HG03432 (cell line): ENCODE data around the gene CHD2.
"Not testable (repeated sequence)": the region's sequence is repeated elsewhere in the genome, so short reads cannot be mapped to it uniquely, and the experiment has no call there.

ENCODE experiments used
- ATAC-seq: cut with Tn5 transposase; IDR thresholded peaks from one replicate; pipeline ENCODE4 v1.9.1; 2021; ENCODE audit warnings: mild to moderate bottlenecking, moderate library complexity; ENCODE audit not compliant: unreplicated experiment

The CHD2 gene

DNA sequence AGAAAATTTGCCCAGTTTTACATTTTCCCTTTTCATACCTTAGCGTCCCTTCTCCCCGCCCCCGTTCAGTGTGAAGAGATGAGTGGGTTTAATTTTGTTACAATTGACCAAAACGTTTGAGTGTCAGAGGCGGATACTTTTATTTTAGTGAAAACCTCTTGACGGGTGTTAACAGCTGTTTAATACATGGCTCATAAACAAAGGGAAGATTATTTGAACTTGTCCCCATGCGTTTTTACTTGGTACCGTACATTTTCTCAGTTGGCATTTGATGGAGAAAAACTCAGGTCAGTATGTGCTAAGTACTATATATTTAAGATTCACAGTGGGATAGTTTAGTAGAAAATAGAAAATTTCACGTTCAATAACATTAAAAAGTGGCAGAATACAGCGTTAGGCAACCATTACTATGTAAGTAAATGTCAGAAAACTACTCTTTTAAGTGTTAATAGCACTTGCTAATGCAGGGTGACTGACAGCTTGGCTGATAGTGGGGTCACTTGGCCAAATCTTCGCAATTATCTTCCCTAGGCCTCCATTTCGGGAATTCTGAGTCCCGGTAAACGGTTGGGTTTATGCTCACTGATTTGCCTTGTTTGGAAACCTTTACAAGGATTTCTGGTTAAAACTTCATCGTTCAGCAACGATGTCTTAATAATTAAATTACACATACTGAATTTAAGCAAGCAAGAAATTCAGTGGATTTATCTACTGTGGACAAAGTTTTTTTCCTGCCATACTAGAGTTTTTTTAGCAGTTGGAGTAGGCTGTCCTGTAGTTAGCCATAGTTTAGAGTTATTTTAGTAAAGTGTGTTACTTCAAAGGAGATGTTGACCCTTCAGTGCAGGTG lies 4.8 kb downstream of the CHD2 start:
- ATAC-seq, result no peak

DNA sequence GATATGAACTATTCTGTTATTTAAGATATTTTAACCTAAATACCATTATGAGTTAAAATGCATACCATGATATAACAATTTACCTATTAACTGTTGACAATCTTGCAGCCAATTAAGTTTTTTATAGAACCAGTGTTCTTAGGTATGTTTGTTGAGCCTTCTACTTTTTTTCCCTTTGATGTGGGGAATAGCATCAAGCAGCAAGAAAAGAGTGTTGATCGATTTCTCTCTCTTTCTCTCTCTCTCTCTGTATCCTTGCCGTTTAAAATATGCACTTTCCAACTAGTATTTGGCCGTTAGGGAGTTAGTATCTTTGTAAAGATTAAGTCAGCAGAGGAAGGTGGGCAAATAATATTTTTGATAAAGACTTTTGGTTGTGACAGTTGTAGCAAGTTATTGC lies 5.9 kb downstream of the CHD2 start:
- no peak for ATAC-seq

- peak; percentile 34 for ATAC-seq
These were observed 6.5 kb downstream of the CHD2 start for GRCh38 chr15:92906563-92907081.

DNA sequence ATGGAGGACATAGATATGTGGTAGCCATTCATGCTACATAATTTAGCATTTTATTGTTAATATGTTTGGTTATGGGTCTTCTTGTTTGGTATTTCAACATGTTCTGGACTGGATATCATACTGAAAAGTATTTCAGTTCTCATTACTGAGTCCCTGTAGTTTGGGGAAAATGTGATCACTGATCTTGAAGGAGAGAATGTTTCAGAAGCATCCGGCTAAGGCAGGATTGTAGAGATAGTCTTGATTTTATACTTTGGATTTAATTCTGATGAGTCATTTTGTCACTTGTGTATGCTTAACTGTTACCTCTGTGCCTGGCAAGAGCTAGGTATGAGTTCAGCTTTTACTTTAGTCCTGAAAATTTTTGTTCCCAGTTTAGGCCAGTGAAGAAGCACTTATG lies 7.1 kb downstream of the CHD2 start:
- no peak for ATAC-seq

GRCh38 chr15:92907896-92908712 lies 8.0 kb downstream of the CHD2 start:
- ATAC-seq, result no peak

- no peak for ATAC-seq
These were observed 8.6 kb downstream of the CHD2 start for GRCh38 chr15:92908713-92909057.

DNA sequence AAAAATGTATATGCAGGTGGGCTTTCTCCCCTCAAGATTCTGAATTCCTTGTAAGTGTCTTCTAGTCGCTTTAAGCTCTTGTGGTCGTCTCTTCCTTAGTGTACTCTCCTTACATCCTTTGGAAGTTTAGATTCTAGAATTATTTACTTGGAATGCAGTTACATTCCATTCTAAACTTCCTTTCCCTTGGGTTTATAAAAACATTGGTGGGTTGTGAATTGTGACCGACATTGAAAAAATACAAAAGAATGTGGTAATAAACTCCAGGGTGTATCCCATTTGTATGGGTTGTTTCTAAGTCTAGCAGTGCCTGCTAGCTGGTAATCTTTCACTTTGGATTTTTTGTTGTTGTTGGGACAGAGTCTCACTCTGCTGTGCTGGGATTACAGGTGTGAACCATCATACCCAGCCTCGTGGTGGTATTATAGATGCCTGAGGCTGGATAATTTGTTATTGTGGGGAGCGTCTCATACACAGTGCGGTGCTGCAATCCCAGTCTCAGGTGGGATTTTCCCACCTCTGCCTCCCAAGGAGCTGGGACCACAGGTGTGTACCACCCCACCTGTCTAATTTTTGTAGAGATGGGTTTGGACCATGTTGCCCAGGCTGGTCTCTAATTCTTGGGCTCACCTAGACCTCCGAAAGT lies 9.1 kb downstream of the CHD2 start:
- no peak for ATAC-seq

DNA sequence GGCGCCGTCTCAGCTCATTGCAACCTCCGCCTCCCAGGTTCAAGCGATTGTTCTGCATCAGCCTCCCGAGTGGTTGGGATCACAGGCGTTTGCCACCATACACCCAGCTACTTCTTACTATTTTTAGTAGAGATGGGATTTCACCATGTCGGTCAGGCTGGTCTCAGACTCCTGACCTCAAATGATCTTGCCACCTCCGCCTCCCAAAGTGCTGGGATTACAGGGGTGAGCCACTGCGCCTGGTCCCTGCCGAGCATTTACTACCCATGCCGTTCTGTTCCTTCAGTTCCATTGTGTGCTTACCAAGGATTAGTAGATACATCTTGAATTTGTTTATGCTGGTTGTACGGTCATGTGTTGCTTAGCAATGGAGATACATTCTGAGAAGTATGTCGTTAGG lies 10.3 kb downstream of the CHD2 start:
- no peak for ATAC-seq

DNA sequence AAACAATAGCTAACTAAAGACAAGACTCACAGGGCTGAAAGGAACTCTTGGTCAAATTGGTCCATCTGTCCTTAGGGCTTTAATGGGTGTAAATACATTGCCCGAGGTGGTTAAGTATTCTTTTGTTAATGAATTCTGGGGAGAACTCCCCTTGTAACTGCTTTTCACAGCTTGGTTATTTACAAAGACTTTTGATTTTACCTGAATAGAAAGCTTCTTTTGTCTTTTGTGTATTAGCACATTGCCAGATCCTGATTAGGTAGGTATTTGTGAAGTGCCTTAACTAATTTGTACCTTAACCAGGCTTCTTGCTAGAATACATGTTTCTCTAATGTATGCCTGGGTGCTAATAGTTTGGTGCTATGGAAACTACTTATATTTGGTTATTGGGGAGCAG lies 14.0 kb downstream of the CHD2 start:
- ATAC-seq, result no peak

DNA sequence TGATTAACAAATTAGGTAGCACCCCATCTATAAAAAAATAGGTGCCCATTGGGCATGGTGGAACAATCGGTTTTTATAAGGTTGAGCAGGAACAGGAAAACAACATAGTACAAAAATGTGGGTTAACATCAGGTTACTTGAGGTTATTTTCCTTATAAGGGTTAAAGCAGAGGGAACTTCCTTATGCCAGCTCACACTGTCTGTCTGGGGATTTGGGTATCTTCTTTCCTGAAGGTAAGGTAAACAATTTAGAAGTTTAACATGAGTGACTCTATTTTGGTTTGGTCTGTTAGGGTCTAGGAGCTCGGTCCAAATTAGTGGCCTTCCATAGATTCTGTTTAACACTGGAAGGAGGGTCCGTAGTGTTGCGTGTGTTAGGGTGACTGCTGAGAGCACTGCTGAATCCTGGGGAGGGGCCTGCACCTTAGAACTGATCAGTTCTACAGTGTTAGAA lies 14.7 kb downstream of the CHD2 start:
- peak; percentile 58 for ATAC-seq

GRCh38 chr15:92915766-92916435 lies 15.8 kb downstream of the CHD2 start:
- ATAC-seq, result no peak

GRCh38 chr15:92917598-92918407 lies 17.7 kb downstream of the CHD2 start:
- ATAC-seq, result peak; percentile 41

DNA sequence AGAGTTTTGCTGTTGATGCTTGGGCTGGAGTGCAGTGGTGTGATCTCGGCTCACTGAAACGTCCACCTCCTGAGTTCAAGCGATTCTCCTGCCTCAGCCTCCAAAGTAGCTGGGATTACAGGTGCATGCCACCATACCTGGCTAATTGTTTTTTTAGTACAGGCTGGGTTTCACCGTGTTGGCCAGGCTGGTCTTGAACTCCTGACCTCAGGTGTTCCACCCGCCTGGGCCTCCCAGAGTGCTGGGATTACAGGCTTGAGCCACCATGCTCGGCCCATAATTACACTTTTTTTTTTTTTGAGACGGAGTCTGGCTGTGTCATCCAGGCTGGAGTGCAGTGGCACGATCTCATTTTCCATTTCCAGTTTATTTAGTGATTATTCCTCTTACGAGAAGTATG lies 18.8 kb downstream of the CHD2 start:
- ATAC-seq, result not testable (repeated sequence)

GRCh38 chr15:92920595-92921161 lies 20.6 kb downstream of the CHD2 start:
- no peak for ATAC-seq

GRCh38 chr15:92921215-92922131 lies 21.3 kb downstream of the CHD2 start:
- ATAC-seq, result peak; percentile 32

- ATAC-seq, result no peak
These were observed 22.4 kb downstream of the CHD2 start for GRCh38 chr15:92922418-92923002.

- ATAC-seq, result no peak
These were observed 24.1 kb downstream of the CHD2 start for GRCh38 chr15:92924216-92924615.

GRCh38 chr15:92925454-92925853 lies 25.3 kb downstream of the CHD2 start:
- no peak for ATAC-seq
